Gastroesophageal sphincter (tissue), 3 donors: ENCODE measurements around the gene GALNT18.

Experiments used
- EP300 ChIP-seq: sonication (generic); formaldehyde crosslinking; IDR thresholded peaks from one replicate; pipeline ENCODE4 v1.6.1; 2017; ENCODE audit warnings: antibody characterized with exemption, mild to moderate bottlenecking
- POLR2A ChIP-seq, 2 donors: fragments of 450-650 bp; IDR thresholded peaks; one replicate each; pipeline ENCODE4 v1.6.1; 2017; ENCODE audit warnings: antibody characterized with exemption in 2 of 2, mild to moderate bottlenecking in 2 of 2, moderate library complexity in 1 of 2
- TF ChIP-seq, protein P1 (sequence below), 4 experiments: fragments of 200-600 bp in 2 of 4; fragments of 450-650 bp in 2 of 4; sonication (generic) in 1 of 4; IDR thresholded peaks; one replicate each; pipeline ENCODE4 v1.5.1; 2017 to 2019; ENCODE audit warnings: antibody characterized with exemption in 4 of 4, mild to moderate bottlenecking in 2 of 4, moderate library complexity in 2 of 4

DNA sequence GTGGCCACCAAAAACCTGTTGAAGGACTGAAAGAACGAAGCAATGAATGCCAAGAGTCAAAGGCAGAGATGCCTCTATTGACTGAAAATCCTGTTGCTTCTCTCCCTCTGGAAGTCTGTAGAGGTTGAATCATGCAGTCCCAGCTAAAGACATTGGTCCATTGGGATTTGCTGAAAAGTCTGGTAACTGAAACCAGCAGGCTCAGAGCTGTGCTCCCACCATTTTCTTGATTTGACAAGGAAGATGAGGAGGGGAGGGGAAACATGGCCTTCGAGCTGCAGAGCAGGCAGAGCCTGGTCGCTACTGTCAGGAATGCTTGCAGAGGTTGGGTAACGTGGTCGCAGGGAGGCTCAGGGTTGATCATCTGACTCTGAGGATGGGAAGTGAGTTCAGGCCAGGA, 196.0 kb downstream of the GALNT18 start:
- TF ChIP-seq, protein P1, sequence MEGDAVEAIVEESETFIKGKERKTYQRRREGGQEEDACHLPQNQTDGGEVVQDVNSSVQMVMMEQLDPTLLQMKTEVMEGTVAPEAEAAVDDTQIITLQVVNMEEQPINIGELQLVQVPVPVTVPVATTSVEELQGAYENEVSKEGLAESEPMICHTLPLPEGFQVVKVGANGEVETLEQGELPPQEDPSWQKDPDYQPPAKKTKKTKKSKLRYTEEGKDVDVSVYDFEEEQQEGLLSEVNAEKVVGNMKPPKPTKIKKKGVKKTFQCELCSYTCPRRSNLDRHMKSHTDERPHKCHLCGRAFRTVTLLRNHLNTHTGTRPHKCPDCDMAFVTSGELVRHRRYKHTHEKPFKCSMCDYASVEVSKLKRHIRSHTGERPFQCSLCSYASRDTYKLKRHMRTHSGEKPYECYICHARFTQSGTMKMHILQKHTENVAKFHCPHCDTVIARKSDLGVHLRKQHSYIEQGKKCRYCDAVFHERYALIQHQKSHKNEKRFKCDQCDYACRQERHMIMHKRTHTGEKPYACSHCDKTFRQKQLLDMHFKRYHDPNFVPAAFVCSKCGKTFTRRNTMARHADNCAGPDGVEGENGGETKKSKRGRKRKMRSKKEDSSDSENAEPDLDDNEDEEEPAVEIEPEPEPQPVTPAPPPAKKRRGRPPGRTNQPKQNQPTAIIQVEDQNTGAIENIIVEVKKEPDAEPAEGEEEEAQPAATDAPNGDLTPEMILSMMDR (IDR thresholded peaks at IDR 0.05): no peak
- TF ChIP-seq POLR2A (IDR thresholded peaks at IDR 0.05) (no peak), EP300 (no peak)
